ENCODE results near the gene CEP55. TPM values are rescaled to one million over a fixed set of nuclear protein-coding genes. Genes with fewer than 3 reads are reported as not detected.
A peak's percentile ranks its signal among the peaks of the same experiment; 100 is the strongest.
"Not testable (repeated sequence)": the region's sequence is repeated elsewhere in the genome, so short reads cannot be mapped to it uniquely, and the experiment has no call there.

CEP55 gene
- polyA plus RNA-seq, 3 donors, result 0.15 to 2.6 (median 0.22) TPM

GRCh38 chr10:93465806-93466675 is 30.4 kb upstream of the CEP55 start:
- peak overlapping the region; percentile 85 for H3K27ac ChIP-seq (ENCODE audit: low read depth, low read length)
- 27 to 36% (median 36%) methylated on average over 8 of the region's 8 CpGs for WGBS, 3 donors

DNA sequence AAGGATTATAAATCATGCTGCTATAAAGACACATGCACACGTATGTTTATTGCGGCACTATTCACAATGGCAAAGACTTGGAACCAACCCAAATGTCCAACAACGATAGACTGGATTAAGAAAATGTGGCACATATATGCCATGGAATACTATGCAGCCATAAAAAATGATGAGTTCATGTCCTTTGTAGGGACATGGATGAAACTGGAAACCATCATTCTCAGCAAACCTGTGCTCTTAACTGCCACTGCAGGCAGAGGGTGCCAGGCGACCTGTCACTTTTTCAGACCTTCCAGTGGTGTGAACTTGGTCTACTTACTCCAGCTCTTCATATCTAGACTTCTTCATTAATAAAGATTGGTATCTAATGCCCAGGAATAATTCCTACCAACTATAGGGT is 28.8 kb upstream of the CEP55 start:
- H3K27ac ChIP-seq (ENCODE audit: low read depth, low read length), result not testable (repeated sequence)
- 73 to 92% (median 80%) methylated on average over 2 to 3 of the region's 4 CpGs for WGBS, 3 donors

DNA sequence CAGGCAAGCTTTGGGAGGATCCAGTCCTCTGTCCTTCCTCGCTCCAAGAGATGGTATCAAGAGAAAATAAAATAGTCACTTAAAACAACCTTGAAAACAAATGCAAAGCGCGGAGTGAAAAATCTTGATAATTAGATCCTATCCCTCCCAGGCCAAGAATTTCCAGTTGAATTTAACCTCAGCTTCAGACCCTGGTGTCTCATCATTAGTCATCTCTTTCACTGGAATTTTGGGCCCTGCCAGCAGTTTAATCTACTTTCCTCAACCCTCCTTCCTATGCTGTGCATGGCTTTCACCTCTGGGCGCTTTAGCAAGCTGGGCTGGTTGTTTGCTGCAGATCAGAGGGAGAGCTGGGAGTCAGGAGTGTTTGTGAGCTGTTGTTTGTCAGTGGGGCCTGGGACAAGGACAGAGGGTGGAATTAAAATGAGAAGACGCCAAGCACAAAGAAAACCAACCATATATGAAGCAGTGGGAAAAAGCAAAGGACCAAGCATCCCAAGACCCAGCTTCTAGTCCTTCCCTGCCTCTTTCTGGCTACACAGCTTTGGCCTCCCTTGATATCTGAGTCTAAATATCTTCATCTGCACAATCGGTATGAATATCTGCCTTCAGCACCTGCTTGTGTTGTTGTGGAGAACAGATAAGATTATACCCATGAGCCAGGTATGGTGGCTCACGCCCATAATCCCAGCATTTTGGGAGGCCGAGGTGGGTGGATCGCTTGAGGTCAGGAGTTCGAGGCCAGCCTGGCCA is 27.8 kb upstream of the CEP55 start:
- H3K27ac ChIP-seq (ENCODE audit: low read depth, low read length), result no peak overlapping the region
- WGBS, 3 donors, result 72 to 78% (median 76%) methylated on average over 10 of the region's 10 CpGs

GRCh38 chr10:93469454-93469853 is 27.0 kb upstream of the CEP55 start:
- 83 to 91% (median 89%) methylated on average over 3 of the region's 3 CpGs for WGBS, 3 donors
- H3K27ac ChIP-seq (ENCODE audit: low read depth, low read length), result no peak overlapping the region

- no peak overlapping the region for H3K27ac ChIP-seq (ENCODE audit: low read depth, low read length)
- WGBS, 3 donors, result 86 to 93% (median 89%) methylated on average over 5 of the region's 5 CpGs
Observed at GRCh38 chr10:93471110-93471651, 25.2 kb upstream of the CEP55 start.

DNA sequence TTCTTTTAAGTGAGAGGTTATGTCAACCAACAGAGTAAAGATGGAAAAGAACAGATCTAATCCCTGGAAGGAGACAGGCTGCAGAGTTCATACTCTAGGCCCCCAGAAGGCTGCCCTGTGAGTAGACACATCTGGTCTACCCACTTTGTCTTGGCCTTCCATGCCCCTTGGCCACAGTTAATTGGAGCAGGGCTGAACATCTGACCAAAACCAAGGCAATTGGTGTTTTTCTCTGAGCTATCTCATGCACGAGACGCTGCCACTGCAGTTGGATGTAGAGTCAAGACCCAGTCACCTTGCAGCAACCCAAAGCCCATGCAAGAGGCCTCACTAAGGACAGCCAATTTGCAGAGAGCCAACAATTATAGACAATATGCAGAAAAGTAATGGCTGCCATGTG is 23.3 kb upstream of the CEP55 start:
- H3K27ac ChIP-seq (ENCODE audit: low read depth, low read length), result no peak overlapping the region
- 95 to 100% (median 98%) methylated on average over 2 of the region's 2 CpGs for WGBS, 3 donors

GRCh38 chr10:93473804-93474472 is 22.5 kb upstream of the CEP55 start:
- WGBS, 3 donors, result 78 to 88% (median 81%) methylated on average over 7 of the region's 7 CpGs
- no peak overlapping the region for H3K27ac ChIP-seq (ENCODE audit: low read depth, low read length)

DNA sequence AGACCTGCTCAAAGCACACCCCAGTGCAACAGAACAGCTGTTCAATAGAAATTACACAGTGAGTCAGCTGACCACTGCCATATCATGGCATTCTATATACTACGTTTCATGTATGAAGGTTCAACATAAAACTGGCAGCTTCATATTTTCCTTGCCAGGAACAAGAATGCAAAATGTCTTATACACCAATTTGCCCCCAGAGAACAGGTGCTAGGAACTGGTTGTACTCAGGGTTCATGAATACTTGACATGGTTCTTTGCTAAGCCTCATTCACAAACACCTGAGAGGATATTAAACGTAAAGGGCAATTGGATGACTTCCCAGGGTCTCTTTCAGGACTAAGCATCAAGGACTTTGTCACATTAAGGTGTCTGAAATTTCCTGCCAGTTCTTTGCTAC is 21.2 kb upstream of the CEP55 start:
- WGBS, 3 donors, result 63 to 83% (median 63%) methylated on average over 2 of the region's 2 CpGs
- no peak overlapping the region for H3K27ac ChIP-seq (ENCODE audit: low read depth, low read length)

DNA sequence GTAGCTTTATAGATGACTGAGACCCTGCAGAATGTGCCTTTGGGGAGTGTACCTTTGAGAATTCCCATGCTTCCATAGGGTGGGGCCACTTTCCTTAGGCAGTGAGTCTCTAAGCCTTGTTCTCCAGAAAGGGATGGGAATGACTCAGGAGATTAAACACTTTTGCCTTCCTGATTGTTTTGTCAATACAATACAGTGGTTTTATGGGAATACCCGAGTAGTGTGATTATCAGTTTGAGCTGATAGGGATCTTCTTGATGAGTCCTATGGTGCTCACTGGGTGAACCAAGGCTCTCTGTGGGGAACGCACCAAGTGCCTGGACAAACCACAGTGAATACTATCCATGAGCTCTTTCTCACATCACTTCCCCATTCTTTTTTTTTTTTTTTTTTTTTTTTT is 20.5 kb upstream of the CEP55 start:
- H3K27ac ChIP-seq (ENCODE audit: low read depth, low read length), result no peak overlapping the region
- 55 to 74% (median 70%) methylated on average over 2 of the region's 2 CpGs for WGBS, 3 donors

DNA sequence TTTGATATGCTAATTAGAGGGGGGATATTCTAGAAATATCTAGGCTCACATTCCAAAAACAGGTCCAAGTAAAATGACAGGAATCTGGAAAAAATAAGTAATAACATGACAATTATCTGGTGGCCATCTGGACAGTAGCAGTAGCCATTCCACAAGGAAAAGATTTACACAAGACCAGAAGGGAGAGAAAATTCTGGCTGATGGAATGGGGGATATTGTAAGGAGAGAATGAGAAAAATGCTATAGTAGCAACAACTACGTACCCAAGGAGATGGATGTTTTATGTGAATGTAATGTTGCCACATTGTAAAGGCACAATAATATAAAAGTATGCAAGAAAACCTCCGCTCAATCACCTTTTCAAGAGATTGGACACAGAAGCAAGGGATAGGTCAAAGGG is 19.7 kb upstream of the CEP55 start:
- no peak overlapping the region for H3K27ac ChIP-seq (ENCODE audit: low read depth, low read length)
- WGBS, 3 donors, result 88 to 96% (median 95%) methylated on average over 2 of the region's 2 CpGs

GRCh38 chr10:93478873-93479272 is 17.5 kb upstream of the CEP55 start:
- WGBS, 3 donors, result 83 to 91% (median 84%) methylated on average over 6 of the region's 6 CpGs
- H3K27ac ChIP-seq (ENCODE audit: low read depth, low read length), result no peak overlapping the region

DNA sequence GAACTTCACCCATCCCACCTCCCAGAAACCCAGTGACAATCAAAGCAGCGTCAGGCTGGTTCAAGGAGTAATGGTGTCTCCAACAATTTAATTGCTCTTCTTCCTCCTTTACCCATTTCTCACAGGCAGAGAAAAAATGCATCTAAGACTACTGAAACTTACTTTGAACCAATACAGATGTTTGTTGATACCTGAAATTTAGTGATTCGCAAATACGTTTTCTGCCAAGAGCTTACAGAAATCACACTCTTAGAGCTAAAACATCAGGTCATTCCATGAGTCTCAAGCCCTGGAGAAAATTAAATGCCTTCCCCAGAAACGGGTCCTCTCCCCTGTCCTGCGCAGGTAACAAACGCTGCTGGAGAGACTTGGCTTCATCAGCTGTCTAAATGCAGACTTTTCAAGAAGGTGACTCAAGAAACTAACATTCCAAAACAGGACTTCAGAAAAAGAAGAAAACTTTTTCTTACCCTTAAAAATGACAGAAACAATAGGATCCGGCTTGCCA is 14.7 kb upstream of the CEP55 start:
- no peak overlapping the region for H3K27ac ChIP-seq (ENCODE audit: low read depth, low read length)
- 17 to 18% (median 18%) methylated on average over 7 of the region's 7 CpGs for WGBS, 3 donors

DNA sequence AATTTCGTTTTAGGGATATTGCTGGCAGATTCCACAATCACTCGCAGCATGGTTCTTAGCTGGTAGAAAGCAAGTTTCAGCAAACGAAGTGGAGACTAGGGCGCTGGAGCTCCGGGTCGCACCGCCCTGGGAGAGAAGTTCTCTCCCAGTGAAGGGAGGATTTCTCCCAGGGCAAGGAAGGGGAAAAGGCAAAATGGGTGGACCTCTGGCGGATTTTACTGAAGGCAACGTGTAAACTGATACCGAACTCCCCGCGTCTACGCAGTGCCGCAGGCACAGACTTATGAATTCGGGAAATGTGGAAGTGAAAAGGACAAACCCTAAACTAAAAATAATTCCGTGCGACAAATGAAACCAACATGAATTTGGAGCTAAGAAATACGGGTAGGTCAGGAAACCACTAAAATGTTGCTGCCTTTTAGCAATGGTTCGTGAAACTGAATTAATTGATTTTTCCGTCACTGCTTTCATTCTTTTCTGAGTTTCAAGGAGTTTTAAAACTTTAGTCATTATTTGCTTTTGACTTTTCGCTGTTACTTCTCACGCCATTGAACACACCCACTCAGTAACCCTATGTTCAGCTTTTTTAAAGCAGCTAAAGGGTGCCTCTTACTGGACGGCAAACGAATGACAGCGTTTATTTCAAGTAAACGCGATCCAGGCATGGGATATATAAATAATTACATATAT is 14.1 kb upstream of the CEP55 start, which contains the start of gene MYOF:
Gene MYOF (minus strand): TSS at position 190 of the 690 bp plus-strand sequence. CDS start 140 bp downstream, at position 50.
- 0% methylated on average over 27 of the region's 27 CpGs for WGBS, 3 donors
- no peak within 1 kb of the TSS for H3K27ac ChIP-seq (ENCODE audit: low read depth, low read length)

DNA sequence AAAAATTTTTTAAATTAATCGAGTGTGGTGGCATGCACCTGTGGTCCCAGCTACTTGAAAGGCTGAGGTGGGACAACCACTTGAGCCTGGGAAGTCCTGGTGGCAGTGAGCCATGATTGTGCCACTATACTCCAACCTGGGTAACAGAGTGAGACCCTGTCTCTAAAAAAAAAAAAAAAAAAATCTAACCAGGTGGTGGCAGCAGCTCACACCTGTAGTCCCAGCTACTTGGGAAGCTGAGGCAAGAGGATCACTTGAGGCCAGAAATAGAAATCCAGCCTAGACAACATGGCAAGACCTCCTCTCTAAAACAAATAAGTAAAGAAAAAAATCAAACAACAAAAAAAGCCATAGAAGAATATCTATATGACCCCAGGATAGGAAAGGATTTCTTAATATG is 10.7 kb upstream of the CEP55 start:
- no peak overlapping the region for H3K27ac ChIP-seq (ENCODE audit: low read depth, low read length)
- 20 to 63% (median 21%) methylated on average over 1 of the region's 1 CpG for WGBS, 3 donors

DNA sequence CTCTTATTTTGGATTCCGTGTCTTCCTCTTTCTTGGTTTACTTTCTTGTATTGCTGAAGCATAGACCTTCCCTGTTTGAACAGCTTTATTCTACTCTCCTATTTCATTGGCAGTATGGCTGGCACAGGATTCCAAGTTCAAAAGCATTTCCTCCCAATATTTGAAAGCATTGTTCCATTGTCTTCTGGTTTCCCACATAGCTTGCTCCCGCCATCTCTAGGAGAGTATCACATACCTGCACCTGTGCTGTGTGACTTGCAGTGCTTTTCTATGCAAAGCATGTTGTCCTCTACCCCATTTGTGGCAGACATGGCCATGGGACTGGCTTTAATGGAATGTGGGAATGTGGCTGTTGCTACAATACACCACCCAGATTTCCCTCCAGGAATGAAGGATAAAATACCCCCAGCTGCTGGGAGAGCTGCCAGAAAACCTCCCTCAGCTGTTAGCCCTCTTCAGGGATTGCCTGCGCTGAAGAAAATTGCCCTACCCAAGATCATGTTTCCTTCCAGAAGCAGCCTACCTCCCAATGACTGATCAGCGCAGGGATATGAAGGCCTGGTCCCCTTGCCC is 7.4 kb upstream of the CEP55 start:
- H3K27ac ChIP-seq (ENCODE audit: low read depth, low read length), result no peak overlapping the region
- WGBS, 3 donors, result 76 to 91% (median 86%) methylated on average over 4 of the region's 4 CpGs

GRCh38 chr10:93491602-93492121 is 4.8 kb upstream of the CEP55 start:
- WGBS, 3 donors, result 79 to 84% (median 80%) methylated on average over 2 of the region's 2 CpGs
- H3K27ac ChIP-seq (ENCODE audit: low read depth, low read length), result no peak overlapping the region

DNA sequence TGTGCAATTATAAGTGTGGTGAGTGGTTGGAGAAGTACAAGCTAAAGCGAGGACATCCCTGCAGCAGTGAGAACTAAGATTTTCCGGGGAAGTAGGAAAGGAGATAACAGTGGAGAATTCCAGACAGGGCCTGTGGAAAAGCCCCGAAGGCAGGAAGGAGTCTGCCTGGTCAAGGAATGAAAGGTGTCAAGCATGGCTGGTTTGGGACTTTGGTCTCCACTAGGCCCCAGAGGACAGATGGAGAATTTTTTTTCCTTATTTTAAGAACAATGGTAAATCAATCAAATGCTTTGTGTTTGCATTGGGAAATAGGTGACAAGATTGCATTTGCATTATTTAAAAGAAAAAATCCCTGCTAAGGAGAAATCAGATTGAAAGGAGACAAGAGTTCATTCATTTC is 3.2 kb upstream of the CEP55 start:
- 61 to 93% (median 83%) methylated on average over 3 of the region's 3 CpGs for WGBS, 3 donors
- no peak overlapping the region for H3K27ac ChIP-seq (ENCODE audit: low read depth, low read length)

Data from adipose tissue (tissue), 3 donors.